HG03135 (cell line): ENCODE results near the gene TAAR8.
"Not testable (repeated sequence)": the region's sequence is repeated elsewhere in the genome, so short reads cannot be mapped to it uniquely, and the experiment has no call there.

Experiments
- ATAC-seq: cut with Tn5 transposase; IDR thresholded peaks from one replicate; pipeline ENCODE4 v1.9.1; 2021; ENCODE audit warnings: mild to moderate bottlenecking, moderate library complexity; ENCODE audit not compliant: unreplicated experiment

TAAR8 gene, protein sequence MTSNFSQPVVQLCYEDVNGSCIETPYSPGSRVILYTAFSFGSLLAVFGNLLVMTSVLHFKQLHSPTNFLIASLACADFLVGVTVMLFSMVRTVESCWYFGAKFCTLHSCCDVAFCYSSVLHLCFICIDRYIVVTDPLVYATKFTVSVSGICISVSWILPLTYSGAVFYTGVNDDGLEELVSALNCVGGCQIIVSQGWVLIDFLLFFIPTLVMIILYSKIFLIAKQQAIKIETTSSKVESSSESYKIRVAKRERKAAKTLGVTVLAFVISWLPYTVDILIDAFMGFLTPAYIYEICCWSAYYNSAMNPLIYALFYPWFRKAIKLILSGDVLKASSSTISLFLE

DNA sequence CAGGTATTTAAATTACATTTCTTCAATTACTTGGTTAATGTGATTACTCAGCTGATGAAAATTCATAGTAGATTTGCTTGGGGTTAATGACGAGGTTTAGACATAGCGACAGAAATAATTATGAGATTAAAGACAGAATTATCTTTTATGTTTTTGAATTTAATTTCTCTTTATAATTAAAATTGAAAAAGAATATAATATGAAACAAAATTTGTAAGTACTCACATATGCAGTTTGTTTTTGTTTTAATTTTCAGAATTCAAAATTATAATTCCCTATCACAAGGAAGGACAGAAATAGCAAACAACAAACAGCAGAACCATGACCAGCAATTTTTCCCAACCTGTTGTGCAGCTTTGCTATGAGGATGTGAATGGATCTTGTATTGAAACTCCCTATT is at the start of gene TAAR8:
TAAR8 (plus strand) TSS at position 301 of the 400 bp plus-strand sequence; CDS start at position 322, 21 bp downstream.
- ATAC-seq, result no peak

DNA sequence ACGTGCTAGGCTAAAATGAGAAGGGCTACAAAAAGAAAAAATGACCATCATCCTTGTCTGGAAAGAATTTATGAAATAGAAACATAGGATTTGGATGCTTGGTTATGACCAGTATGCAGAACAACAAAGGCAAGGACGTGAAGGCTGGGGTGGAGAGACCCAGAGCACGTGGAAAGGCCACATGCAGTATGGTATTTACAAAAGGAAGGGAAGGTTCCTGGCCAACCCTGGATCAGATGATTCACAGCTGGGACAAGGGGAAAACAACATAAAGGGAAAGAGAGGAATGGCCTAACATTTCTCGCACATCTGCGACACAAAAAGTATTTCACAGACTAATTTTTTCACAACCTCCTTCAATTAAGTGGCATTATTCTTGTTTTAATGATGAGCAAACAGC is 47.7 kb upstream of the TAAR8 start:
- ATAC-seq, result no peak

DNA sequence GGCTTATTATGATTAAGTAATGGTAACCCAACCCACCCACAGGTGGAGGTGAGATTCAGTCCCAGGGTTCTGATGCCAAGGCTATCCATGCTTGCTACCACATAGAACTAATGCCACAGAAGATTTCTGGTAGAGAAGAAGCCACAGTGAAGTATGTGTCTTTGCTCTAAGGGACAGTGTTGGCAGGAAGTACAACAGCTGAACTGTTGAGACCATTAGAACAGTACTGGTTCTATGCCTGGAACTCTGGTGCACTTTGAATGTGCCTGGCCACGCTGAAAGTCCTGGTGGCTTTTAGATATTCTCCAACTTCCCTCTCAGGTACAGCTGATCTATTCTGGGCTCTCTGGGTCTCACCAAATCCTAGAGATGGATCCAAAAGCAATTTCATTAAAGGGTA is 47.3 kb upstream of the TAAR8 start:
- ATAC-seq, result no peak

DNA sequence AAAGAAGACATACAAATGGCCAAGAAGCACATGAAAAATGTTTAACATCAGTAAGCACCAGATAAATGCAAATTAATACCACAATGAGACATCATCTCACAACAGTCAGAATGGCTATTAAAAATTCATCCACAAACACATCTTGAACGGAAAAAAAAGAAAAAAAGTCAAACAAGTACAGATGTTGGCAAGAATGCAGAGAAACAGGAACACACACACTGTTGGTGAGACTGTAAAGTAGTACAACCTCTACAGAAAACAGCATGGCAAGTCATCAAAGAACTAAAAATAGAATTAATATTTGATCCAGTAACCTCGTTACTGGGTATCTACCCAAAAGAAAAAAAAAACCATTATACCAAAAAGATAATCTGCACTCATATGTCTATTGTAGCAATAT is 46.0 kb upstream of the TAAR8 start:
- no peak for ATAC-seq

DNA sequence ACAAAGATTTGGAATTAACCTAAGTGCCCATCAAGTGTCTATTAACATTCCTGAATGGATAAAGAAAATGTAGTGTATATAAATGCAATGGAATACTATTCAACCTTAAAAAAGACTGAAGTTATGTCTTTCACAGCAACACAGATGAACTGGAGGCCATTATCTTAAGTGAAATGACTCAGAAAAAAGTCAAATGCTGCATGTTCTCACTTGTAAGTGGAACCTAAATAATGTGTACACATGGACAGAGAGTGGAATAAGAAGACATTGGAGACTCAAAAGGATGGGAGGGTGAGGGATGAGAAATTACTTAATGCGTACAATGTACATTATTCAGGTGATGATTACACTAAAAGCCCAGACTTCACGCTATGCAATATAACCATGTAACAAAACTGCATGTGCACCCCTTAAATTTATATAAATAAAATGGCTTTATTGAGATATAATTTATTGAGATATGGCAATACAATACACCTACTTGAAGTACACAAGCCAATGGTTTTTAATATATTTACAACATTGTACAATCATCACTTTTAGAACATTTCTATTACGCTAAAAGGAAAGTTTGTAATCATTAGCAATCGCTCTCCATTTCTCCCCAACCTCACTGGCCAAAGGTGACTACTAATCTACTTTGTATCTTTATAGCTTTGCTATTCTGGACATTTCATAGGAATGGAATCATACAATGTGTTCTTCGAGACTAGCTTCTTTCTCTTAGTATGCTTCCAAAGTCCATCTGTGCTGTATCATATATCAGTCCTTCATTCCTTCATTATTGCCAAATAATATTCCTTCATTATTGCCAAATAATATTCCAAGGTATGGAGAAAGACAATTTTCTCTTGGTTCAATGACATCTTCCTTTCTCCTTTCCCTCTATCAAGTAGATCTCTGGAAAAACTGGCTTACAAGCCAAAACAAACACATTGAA is 45.3 kb upstream of the TAAR8 start:
- no peak for ATAC-seq

DNA sequence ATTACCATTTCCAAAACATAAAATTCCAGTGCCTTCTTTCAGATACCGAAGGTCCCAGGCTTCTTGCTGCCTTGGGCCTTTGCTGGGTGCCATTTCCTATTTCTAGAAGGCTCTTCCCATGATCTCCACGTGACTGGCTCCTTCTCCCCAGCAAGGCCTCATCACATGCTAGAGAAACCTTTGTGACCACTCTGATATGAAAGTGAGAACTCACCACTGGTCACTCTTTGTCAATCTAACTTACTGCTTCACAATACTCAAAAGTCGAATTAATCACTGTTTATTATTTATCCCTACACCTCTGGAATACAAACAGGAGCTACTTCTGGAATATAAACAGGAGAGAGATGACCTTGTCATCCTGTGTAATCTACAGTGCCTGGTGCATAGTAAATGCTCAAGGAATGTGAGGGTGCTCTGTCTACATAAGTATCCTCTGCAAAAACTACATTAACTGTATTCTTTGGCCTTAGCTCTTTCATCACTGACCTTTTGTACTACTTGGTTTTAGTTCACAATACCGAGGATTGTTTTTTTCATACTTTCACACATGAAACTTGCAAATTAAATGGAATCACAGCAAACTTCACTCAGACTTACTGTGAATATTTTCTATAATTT is 41.2 kb upstream of the TAAR8 start:
- ATAC-seq, result no peak

DNA sequence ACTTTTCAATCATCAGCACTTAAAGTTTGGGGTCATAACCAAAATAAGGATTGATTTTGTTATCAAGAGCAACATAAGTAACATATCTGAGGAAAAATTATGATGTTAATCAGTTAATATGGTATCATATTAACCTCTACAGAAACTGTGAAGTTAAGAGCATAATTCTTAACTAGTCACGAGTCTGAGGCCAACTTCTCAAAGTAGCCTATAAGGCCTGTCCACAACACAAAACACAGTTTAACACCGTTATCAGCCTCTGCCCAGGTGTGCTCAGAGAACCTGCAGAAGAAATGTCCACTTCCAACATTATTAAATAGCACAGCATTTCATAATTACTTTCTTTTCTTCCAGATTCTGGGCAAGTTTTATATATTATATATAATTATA is 40.6 kb upstream of the TAAR8 start:
- ATAC-seq, result no peak

DNA sequence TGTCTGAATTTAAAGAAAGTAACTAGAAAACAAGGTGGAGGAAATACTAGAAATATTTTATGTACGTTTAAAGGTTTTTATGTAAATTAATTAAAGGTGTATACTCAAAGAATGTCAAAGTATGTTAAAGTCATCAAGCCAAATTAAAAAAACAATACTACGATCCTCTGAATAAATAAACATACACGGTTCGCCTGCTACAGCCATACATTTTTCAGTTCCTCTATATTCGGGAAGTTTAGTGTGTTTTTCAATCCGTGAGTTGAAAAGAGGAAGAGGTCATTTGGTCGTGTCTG is 40.2 kb upstream of the TAAR8 start:
- ATAC-seq, result no peak

DNA sequence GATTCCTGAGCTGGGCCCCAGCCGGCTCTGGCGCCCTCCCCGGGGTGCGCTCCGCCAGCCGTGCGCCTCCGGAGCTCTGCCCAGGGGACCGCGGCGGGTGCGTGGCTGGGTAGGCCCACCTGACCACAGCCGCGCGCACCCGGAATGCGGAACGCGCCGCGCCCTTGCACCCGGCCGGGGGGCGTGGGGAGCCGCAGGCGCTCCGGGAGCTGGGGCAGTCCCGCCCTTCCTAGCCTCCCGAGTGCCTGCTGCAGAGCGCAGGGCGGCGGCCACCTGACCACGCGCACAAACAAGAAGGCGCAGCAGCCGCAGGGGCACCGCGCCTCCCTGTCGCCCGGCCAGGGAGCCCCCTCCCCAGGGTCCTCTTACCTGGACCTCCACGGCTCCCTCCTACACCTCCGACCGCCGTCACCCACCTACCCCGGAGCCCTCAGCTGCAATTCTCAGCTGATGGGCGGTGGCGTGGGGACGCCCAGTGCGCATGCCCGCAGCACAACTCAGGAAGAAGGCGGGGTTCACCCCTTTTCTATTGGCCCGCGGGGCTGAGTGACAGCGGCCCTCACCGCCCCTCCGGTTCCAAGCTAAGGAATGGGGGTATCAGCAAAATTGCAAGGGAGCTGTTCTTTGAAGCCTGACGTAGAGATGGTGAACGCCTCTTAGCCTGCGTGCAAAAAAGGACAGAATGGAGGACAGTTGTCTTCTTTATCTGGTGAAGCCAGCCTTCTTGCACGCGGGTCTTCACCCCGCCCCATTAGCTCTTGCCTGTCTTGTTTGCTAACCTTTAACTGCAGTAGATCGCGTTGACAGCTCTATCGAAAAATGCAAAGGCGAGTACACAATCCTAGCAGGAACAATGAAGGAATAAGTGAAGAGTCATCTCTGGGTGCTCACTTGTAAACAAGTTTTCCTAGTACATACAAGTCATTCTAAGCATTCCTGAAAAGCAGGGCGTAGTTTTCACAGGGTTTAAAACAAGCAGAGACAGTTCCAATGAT is 39.5 kb upstream of the TAAR8 start, which contains the start of gene STX7:
STX7 (minus strand) TSS at position 479 of the 995 bp plus-strand sequence. CDS start 9,586 bp downstream, outside the sequence.
- peak; percentile 91 for ATAC-seq

DNA sequence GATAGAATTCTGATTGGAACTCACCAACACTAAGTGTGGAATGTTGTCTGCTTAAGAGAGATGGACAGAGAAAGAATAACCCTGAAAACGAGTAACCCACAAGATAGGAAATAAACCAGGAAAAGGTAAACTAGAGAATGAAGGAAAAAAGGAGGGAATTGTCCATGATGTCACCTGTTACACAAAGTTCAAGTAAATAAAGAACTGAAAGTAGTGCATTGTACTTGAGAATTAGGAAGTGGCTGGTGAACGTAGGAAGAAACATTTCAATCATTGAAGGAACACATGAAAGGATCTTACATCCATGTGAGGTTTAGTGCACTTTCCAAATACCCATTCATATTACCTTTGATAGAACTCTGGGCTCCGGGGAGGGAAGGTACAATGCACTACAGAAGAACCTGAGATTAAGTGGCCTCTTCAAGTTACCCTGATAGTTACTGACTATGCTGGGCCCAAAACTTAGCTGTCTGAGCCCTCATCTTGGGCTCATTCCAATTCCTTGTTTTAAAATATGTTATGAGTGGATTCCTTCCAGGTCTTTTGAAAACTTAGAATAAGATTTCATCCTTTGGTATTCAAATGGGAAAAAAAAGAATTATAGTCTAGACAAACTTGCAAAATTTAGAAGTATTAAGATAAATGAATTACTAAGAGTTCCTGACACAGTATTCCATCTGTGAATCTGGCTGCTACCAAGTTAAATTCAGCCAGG is 38.5 kb upstream of the TAAR8 start:
- ATAC-seq, result no peak

DNA sequence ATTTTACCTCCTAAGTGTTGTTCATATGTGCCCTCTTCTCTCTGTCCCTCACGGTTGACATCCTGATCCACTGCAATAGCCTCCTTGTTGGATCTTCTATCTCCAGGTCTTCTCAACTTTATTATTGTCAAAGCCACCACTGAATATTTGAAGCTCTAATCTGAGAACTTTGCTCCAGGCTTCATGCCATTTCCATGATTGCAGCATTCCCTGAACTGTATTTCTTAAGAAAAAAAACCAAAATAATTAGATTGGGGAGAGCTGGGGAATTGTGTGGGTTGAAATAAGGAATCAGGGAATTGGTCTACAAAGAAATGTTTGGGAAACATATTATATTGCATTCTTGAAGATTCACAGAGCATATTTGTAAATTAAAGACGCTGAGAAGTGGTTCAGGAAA is 37.1 kb upstream of the TAAR8 start:
- no peak for ATAC-seq

DNA sequence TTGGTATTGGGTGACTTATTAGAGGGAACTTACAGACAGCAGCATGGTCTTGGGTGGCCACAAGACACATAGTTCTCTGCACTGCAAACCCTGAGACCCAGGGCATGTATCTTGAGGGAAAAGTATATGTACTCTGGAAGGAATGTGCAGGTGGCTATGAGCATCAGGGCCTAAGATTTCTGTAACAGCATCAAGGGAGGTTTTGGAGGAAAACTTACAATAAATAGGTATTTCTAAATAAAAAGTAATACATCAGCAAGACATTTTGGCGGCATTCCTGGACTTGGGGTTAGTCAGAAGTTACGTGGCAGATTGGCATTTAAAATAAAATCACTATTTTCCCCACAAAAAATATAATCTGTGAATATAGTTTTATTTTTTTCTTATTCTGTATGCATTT is 31.5 kb upstream of the TAAR8 start:
- no peak for ATAC-seq

DNA sequence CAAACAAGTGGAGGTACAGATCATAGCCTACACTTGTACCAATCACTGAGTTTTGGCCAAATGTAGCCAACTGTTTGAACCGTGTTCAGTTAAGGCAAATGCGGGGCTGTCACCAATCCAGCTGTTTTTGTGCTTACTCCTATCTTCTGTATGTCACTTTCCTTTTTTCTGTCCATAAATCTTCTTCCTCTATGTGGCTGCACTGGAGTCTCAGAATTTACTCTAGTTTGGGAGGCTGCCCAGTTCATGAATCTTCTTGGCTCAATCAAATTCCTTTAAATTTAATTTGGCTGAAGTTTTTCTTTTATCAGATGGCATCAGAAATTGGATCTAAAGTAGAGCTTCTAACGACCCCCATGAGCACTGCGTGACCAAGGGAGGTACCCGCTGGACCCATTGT is 27.8 kb upstream of the TAAR8 start:
- no peak for ATAC-seq

DNA sequence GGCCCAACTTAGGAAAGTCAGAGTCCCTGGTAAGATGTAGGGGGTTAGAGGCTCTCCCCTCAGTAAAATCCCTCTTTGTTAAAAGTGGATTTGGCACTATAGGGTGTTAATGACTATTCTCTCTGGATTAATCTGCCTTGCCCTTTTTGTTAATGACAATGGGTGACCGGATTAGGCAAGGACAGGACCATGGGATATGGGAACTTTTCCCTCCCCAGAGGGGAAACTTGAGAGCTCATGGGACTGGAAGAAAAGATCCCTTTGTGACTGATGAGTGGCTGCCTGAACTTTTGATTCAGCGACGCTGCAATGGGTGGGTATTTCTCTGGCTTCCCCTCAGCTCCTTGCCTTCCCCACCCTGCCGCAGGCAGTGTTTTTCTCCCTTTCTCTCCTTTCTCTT is 26.6 kb upstream of the TAAR8 start:
- no peak for ATAC-seq

DNA sequence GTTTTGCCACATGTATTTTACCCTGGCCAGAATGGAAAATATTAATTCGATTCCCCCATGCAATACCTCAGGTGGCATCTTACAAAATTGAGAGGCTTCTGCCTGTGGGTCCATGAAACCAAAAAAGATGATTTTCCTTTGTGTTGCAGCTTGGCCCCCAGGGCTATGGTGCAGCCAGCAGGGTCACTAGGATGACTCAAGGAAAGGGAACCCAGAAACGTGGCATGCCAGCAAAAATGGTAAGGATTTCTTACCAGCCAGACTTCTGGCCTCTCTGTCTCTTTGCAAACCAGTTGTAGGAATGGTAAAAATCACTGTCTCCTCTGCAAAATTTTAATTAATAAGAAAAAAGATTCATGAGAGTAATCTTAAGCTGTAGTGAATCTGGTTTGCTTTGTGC is 26.0 kb upstream of the TAAR8 start:
- ATAC-seq, result no peak

DNA sequence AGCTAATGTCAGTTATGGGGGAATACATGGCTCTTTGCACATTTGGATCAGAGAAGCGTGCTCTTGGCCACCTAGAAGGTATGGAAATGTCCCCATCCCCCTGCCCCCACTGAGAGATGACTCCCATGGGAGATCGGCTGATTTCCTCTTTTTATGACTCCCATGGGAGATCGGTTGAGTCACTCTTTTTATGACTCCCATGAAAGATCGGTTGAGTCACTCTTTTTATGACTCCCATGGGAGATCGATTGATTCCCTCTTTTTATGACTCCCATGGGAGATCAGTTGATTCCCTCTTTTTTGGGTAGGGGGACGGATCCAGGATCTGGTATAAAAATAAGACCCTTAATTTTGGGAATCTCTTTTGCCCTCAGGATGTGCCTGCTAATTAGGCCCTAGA is 24.7 kb upstream of the TAAR8 start:
- no peak for ATAC-seq

DNA sequence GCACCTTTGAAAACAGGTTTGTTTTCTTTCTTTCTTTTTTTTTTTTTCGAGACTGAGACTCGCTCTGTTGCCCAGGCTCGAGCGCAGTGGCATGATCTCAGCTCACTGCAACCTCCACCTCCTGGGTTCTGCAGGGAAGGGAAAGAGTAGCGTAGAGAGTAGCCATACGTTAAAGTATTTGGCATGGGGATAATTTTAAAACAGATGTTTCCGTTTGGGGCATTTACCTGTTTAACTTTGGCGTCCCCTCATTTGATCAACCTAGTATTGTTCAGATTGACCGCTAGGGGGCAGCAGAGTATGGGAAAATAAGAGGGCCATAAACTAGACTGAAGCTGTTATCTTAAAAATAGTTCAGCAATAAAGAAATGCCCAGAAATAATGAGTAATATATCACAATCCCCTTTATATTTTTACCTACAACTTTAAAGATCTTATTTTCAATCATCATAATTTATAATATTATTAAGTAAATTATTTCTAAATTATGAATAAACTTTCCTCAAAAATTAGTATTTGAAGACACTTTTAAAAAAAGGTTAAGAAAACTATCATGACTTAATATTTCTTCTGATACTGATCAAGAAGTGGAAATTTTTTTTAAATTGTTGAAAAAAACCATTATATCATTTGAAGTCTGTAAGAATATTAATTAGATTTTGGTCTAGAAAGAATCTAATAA is 22.0 kb upstream of the TAAR8 start:
- ATAC-seq, result peak; percentile 91

DNA sequence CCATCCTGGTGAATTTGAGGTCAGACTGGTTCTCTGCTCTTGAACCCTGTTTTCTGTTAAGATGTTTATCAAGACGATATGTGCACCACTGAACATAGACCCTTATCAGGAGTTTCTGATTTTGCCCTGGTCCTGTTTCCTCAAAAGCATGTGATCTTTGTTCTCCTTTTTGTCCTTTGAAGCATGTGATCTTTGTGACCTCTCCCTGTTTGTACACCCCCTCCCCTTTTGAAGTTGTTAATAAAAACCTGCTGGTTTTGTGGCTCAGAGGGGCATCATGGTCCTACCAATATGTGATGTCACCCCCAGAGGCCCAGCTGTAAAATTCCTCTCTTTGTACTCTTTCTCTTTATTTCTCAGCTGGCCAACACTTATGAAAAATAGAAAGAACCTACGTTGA is 17.9 kb upstream of the TAAR8 start:
- not testable (repeated sequence) for ATAC-seq

DNA sequence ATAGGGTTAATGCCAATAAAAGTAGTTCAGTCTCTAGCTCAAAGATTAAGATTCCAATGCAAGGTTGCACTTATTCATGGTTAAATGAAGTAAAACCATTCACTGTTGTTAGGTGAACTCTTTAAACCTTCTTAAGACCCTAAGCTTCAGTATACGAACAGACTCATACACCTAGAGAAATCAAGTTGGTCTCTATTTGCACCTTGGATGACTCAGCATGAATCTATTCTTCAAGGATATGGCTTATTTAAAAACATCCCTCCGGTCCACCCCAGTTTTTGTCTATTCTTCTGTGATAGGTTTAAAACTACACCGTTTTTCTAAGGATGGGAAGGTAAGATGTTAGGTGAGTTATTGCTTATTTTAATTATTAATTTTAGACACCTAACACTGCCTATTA is 15.3 kb upstream of the TAAR8 start:
- no peak for ATAC-seq
